GM21737 (cell line): Measurements from ENCODE around the gene SUPT16H.
"Not testable (repeated sequence)": the region's sequence is repeated elsewhere in the genome, so short reads cannot be mapped to it uniquely, and the experiment has no call there.

Source experiments
- ATAC-seq: cut with Tn5 transposase; IDR thresholded peaks from one replicate; pipeline ENCODE4 v1.9.1; 2021; ENCODE audit warnings: mild to moderate bottlenecking, moderate library complexity; ENCODE audit not compliant: unreplicated experiment

The SUPT16H gene

GRCh38 chr14:21383848-21384493, at the start of gene SUPT16H:
SUPT16H (minus strand) TSS chr14:21384019; CDS start chr14:21383927, 92 bp downstream.
- peak; percentile 85 for ATAC-seq

GRCh38 chr14:21431126-21431525, 47.3 kb upstream of the SUPT16H start:
- ATAC-seq: no peak

GRCh38 chr14:21428930-21429329, 45.1 kb upstream of the SUPT16H start:
- no peak for ATAC-seq

- ATAC-seq: no peak
These were observed 42.9 kb upstream of the SUPT16H start for GRCh38 chr14:21426692-21427091.

- no peak for ATAC-seq
These were observed 35.7 kb upstream of the SUPT16H start for GRCh38 chr14:21419528-21419927.

GRCh38 chr14:21415329-21415728, 31.5 kb upstream of the SUPT16H start:
- no peak for ATAC-seq

GRCh38 chr14:21414137-21414631, 30.4 kb upstream of the SUPT16H start:
- ATAC-seq: no peak

- ATAC-seq: no peak
These were observed 24.3 kb upstream of the SUPT16H start for GRCh38 chr14:21408147-21408546.

GRCh38 chr14:21406213-21406612, 22.4 kb upstream of the SUPT16H start:
- ATAC-seq: no peak

- ATAC-seq: no peak
These were observed 21.3 kb upstream of the SUPT16H start for GRCh38 chr14:21405097-21405496.

- no peak for ATAC-seq
These were observed 15.6 kb upstream of the SUPT16H start for GRCh38 chr14:21399311-21399870.

GRCh38 chr14:21398901-21399300, 15.1 kb upstream of the SUPT16H start:
- no peak for ATAC-seq

- ATAC-seq: no peak
These were observed 11.6 kb upstream of the SUPT16H start for GRCh38 chr14:21395450-21395849.

GRCh38 chr14:21385188-21385904, 1.5 kb upstream of the SUPT16H start:
- no peak for ATAC-seq

GRCh38 chr14:21384494-21384851, 654 bp upstream of the SUPT16H start:
- ATAC-seq: peak; percentile 8

- ATAC-seq: no peak
These were observed 652 bp downstream of the SUPT16H start for GRCh38 chr14:21382886-21383847.

- ATAC-seq: no peak
These were observed 1.7 kb downstream of the SUPT16H start for GRCh38 chr14:21382095-21382494.

GRCh38 chr14:21379338-21379737, 4.5 kb downstream of the SUPT16H start:
- ATAC-seq: no peak

- no peak for ATAC-seq
These were observed 9.8 kb downstream of the SUPT16H start for GRCh38 chr14:21373980-21374379.

GRCh38 chr14:21372814-21373213, 11.0 kb downstream of the SUPT16H start:
- ATAC-seq: not testable (repeated sequence)
